ENCODE results near the gene CRACR2B.

GRCh38 chr11:870418-870817, 42.7 kb downstream of the CRACR2B start:
- TF ChIP-seq CTCF (IDR thresholded peaks at IDR 0.05 in 4 of 5, conservative IDR thresholded peaks at IDR 0.05 in 1 of 5) (no peak), POLR2A (IDR thresholded peaks at IDR 0.05) (no peak)
